B cell (primary cell): Measurements from ENCODE around the gene PNO1. TPM values are rescaled to one million over a fixed set of nuclear protein-coding genes. Genes with fewer than 3 reads are reported as not detected.
"Not testable (repeated sequence)": the region's sequence is repeated elsewhere in the genome, so short reads cannot be mapped to it uniquely, and the experiment has no call there.

Source experiments
- ATAC-seq: fragments of 200-7000 bp; cut with Tn5 transposase; one replicate; pipeline ENCODE4 v1.10.0; 2021; ENCODE audit warnings: low read depth, mild to moderate bottlenecking, moderate number of reproducible peaks, moderate library complexity
- CTCF ChIA-PET: fragments of 350-600 bp; sonication (Branson Sonifier 250); formaldehyde crosslinking; loops from one replicate; lab custom pipeline; 2021; ENCODE audit warnings: antibody characterized with exemption, inconsistent platforms; lab: Charles Lee
- POLR2A ChIA-PET: fragments of 350-600 bp; sonication (Branson Sonifier 250); formaldehyde crosslinking; loops from one replicate; lab custom pipeline; 2021; ENCODE audit warnings: antibody characterized with exemption; lab: Charles Lee
- DNase-seq: peaks from one replicate; pipeline ENCODE4 v3.0.0; 2013
- H2AFZ ChIP-seq: 2 replicates; pipeline ENCODE4 v1.6.1; 2012; ENCODE audit warnings: mild to moderate bottlenecking, low read depth, low read length; ENCODE audit not compliant: insufficient read depth, poor library complexity, severe bottlenecking
- H3K27ac ChIP-seq, 2 donors: 1 replicate in 1 of 2; 2 replicates in 1 of 2; pipeline ENCODE4 v1.5.1; 2012 to 2013; ENCODE audit warnings: low read length in 2 of 2, mild to moderate bottlenecking in 2 of 2, moderate library complexity in 1 of 2
- H3K27me3 ChIP-seq, 4 experiments: fragments of 200-600 bp in 1 of 4; sonication (generic) in 1 of 4; replicated peaks in 1 of 4; 1 replicate in 2 of 4; 2 replicates in 2 of 4; pipeline versions ENCODE4 v1.6.1 to v1.7.0; 2013 to 2016; ENCODE audit warnings: low read length in 3 of 4, mild to moderate bottlenecking in 2 of 4, mixed read lengths in 1 of 4, moderate library complexity in 1 of 4; ENCODE audit not compliant: insufficient read depth in 4 of 4, control insufficient read depth in 3 of 4; ENCODE audit errors: control extremely low read depth in 1 of 4
- H3K36me3 ChIP-seq, 2 experiments: replicated peaks in 1 of 2; 1 replicate in 1 of 2; 2 replicates in 1 of 2; pipeline versions ENCODE4 v1.6.1 to v1.7.1; 2013; ENCODE audit warnings: low read length in 1 of 2; ENCODE audit not compliant: insufficient read depth in 2 of 2, control insufficient read depth in 1 of 2; ENCODE audit errors: control extremely low read depth in 1 of 2, extremely low read depth in 1 of 2
- H3K4me1 ChIP-seq, 2 donors: fragments of 200-600 bp in 1 of 2; sonication (generic) in 1 of 2; 1 replicate in 1 of 2; 2 replicates in 1 of 2; pipeline versions ENCODE4 v1.5.1 to v1.6.1; 2013 to 2017; ENCODE audit warnings: low read length in 2 of 2; ENCODE audit not compliant: control insufficient read depth in 2 of 2, insufficient read depth in 2 of 2
- H3K4me2 ChIP-seq: replicated peaks from 2 replicates; pipeline ENCODE3; 2012; ENCODE audit warnings: mild to moderate bottlenecking, low read depth, low read length; ENCODE audit not compliant: poor library complexity, severe bottlenecking
- H3K4me3 ChIP-seq, 5 experiments: fragments of 200-600 bp in 1 of 5; sonication (generic) in 1 of 5; 1 replicate in 3 of 5; 2 replicates in 2 of 5; pipeline versions ENCODE4 v1.5.1 to v1.7.0; 2011 to 2016; ENCODE audit warnings: low read length in 4 of 5, mild to moderate bottlenecking in 4 of 5, low read depth in 2 of 5, control low read depth in 1 of 5, moderate library complexity in 1 of 5; ENCODE audit not compliant: insufficient read depth in 1 of 5; ENCODE audit errors: control extremely low read depth in 1 of 5, extremely low read depth in 1 of 5
- H3K79me2 ChIP-seq: fragments of 200-600 bp; sonication (generic); one replicate; pipeline ENCODE4 v1.6.0; 2016; ENCODE audit warnings: low read length; ENCODE audit not compliant: control insufficient read depth, insufficient read depth
- H3K9ac ChIP-seq: fragments of 200-600 bp; sonication (generic); 2 replicates; pipeline ENCODE4 v1.6.1; 2017; ENCODE audit warnings: mild to moderate bottlenecking, low read length, moderate library complexity
- H3K9me3 ChIP-seq, 3 donors: one replicate each; pipeline versions ENCODE4 v1.6.1 to v1.7.1; 2013; ENCODE audit warnings: low read length in 2 of 3; ENCODE audit not compliant: control insufficient read depth in 2 of 3, insufficient read depth in 1 of 3; ENCODE audit errors: control extremely low read depth in 1 of 3
- H4K20me1 ChIP-seq: 2 replicates; pipeline ENCODE4 v1.6.0; 2012; ENCODE audit warnings: mild to moderate bottlenecking, low read length; ENCODE audit not compliant: insufficient read depth, control insufficient read depth, poor library complexity, severe bottlenecking
- H3K27ac Mint-ChIP-seq: one replicate; pipeline ENCODE4 v1.8.0; 2021; ENCODE audit warnings: mixed read lengths
- H3K27me3 Mint-ChIP-seq: one replicate; pipeline ENCODE4 v1.8.0; 2021; ENCODE audit warnings: mixed read lengths
- H3K4me1 Mint-ChIP-seq: one replicate; pipeline ENCODE4 v1.8.0; 2021; ENCODE audit warnings: mixed read lengths
- H3K4me3 Mint-ChIP-seq: one replicate; pipeline ENCODE4 v1.8.0; 2021; ENCODE audit warnings: mixed read lengths
- H3K9me3 Mint-ChIP-seq: one replicate; pipeline ENCODE4 v1.8.0; 2022; ENCODE audit warnings: mixed read lengths; ENCODE audit not compliant: insufficient read depth
- CTCF ChIP-seq: fragments of 200-600 bp; IDR thresholded peaks from one replicate; pipeline ENCODE4 v1.8.0; 2022; ENCODE audit warnings: antibody characterized with exemption, mild to moderate bottlenecking
- EZH2 ChIP-seq: IDR thresholded peaks from 2 replicates; pipeline ENCODE4 v1.6.1; 2012; ENCODE audit warnings: borderline replicate concordance, low read depth, mild to moderate bottlenecking, moderate library complexity, low read length; ENCODE audit not compliant: insufficient read depth, poor library complexity, severe bottlenecking
- WGBS: methylation state at CpG from one replicate; pipeline ENCODE4 v1.1.5; 2013; ENCODE audit warnings: missing lambda C conversion rate; ENCODE audit not compliant: insufficient coverage; 5-methylcytosine and 5-hydroxymethylcytosine counted together
- intact Hi-C: fragments of 100-400 bp; cut with micrococcal nuclease; formaldehyde crosslinking; loops from one replicate; pipeline ENCODE4 v1.10.0; 2022
- polyA plus RNA-seq: library from polyadenylated mRNA; depleted of rRNA; stranded (reverse); fragments of >200 nt; gene quantifications from 2 replicates; pipeline ENCODE4 v1.2.3, GENCODE V29; 2012
- total RNA-seq, 2 donors: library from RNA; stranded (reverse); fragments of 120-200 nt in 1 of 2; gene quantifications; 1 replicate in 1 of 2; 2 replicates in 1 of 2; pipeline versions ENCODE4 v1.2.3 to v1.2.4, GENCODE V29; 2013 to 2022

The PNO1 gene
- total and polyA plus RNA-seq, 2 donors (not counting 1 experiment from before 2014, with no cell fraction given) = 4.7 to 12.3 TPM

GRCh38 chr2:68110102-68110501 lies 47.6 kb upstream of the PNO1 start:
- intact Hi-C loops = no loop called here
- POLR2A ChIA-PET = no interaction called here
- no peaks in the 10 kb centered on the region for H3K27me3 ChIP-seq
- H4K20me1 ChIP-seq = no peaks in the 10 kb centered on the region
- no peak overlapping the region for H2AFZ ChIP-seq
- WGBS = no CpG with 5 or more reads among the region's 3 CpGs
- H3K4me3 Mint-ChIP-seq = no peak overlapping the region
- no peak overlapping the region for H3K4me2 ChIP-seq
- no peaks in the 10 kb centered on the region for H3K79me2 ChIP-seq
- CTCF ChIA-PET = interaction anchor here (0.6 to 2.7 kb wide), 4 partner anchors 9 to 19 kb away, joined by 3 to 12 read pairs (median 3); no protein-coding TSS in a partner anchor
- TF ChIP-seq CTCF = no peak
- no peak for TF ChIP-seq EZH2
- H3K4me3 ChIP-seq = no peak overlapping the region
- H3K4me1 ChIP-seq = no peaks in the 10 kb centered on the region
- H3K27ac Mint-ChIP-seq = no peak overlapping the region
- DNase-seq (peak; percentile 32), ATAC-seq (peak; percentile 53)
- no peak overlapping the region for H3K27ac ChIP-seq
- no peaks in the 10 kb centered on the region for H3K36me3 ChIP-seq
- H3K9me3 Mint-ChIP-seq = peaks cover 7% of the 10 kb centered on the region
- H3K4me1 Mint-ChIP-seq = peaks cover 2% of the 10 kb centered on the region
- H3K9ac ChIP-seq = no peak overlapping the region
- H3K27me3 Mint-ChIP-seq = no peaks in the 10 kb centered on the region
- peaks cover 3 to 13% (median 7%) of the 10 kb centered on the region in 3 donors for H3K9me3 ChIP-seq

DNA sequence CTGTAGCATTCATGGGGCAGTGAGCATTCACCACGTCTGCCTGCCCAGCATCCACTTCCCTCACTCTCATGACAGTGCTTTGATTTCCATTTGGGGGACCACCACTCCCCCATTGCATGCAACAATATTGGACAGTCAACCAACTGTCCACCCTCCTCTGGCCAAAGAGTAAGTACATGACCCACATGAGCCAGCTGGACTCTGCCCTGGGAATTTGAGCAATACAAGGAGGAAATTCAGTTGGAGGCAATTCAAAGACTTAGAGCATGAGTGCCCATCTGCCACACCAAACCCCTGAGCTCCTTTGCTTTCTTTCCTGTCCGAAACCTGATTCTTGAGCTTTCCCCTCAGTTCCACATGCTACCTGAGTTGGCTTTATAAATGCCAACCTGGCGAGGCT lies 41.7 kb upstream of the PNO1 start:
- 88% methylated on average over 2 of the region's 3 CpGs for WGBS
- TF ChIP-seq CTCF (no peak), EZH2 (no peak)
- Histone ChIP-seq H3K4me3 (no peak overlapping the region), H3K9ac (no peak overlapping the region), H3K79me2 (no peaks in the 10 kb centered on the region), H3K36me3 (no peaks in the 10 kb centered on the region), H4K20me1 (no peaks in the 10 kb centered on the region), H3K4me2 (no peak overlapping the region), H2AFZ (no peak overlapping the region), H3K27ac (no peak overlapping the region), H3K4me1 (peaks cover 8 to 24% of the 10 kb centered on the region in 2 donors), H3K9me3 (no peaks in the 10 kb centered on the region), H3K27me3 (no peaks in the 10 kb centered on the region)
- Mint-ChIP-seq H3K4me1 (peaks cover 20% of the 10 kb centered on the region), H3K4me3 (no peak overlapping the region), H3K27me3 (no peaks in the 10 kb centered on the region), H3K27ac (no peak overlapping the region), H3K9me3 (no peaks in the 10 kb centered on the region)
- POLR2A ChIA-PET = no interaction called here
- ATAC-seq (no peak), DNase-seq (no peak)
- CTCF ChIA-PET = interaction anchor here (1.2 kb wide), 1 partner anchor 167 kb away, joined by 3 read pairs; no protein-coding TSS in a partner anchor
- intact Hi-C loops = no loop called here

GRCh38 chr2:68117922-68118321 lies 39.8 kb upstream of the PNO1 start:
- POLR2A ChIA-PET = not testable (repeated sequence)

More at GRCh38 chr2:68117922-68118321, 39.8 kb upstream of the PNO1 start:
- intact Hi-C loops, H4K20me1 ChIP-seq, H3K9me3 ChIP-seq, H3K4me3 Mint-ChIP-seq, H3K9me3 Mint-ChIP-seq, H3K4me3 ChIP-seq, H3K36me3 ChIP-seq, H3K79me2 ChIP-seq, H3K27me3 ChIP-seq, H3K9ac ChIP-seq, H2AFZ ChIP-seq, H3K27ac ChIP-seq, CTCF ChIA-PET, H3K4me2 ChIP-seq, ATAC-seq, H3K27me3 Mint-ChIP-seq, H3K27ac Mint-ChIP-seq, DNase-seq: not testable (repeated sequence)
- 94% methylated on average over 2 of the region's 4 CpGs for WGBS
- H3K4me1 ChIP-seq = peaks cover 27 to 44% of the 10 kb centered on the region in 2 donors
- peaks cover 36% of the 10 kb centered on the region for H3K4me1 Mint-ChIP-seq
